Measurements from ENCODE around the gene CNTNAP2.
A peak's percentile ranks its signal among the peaks of the same experiment; 100 is the strongest.

Gene CNTNAP2

GRCh38 chr7:146698995-146699610, 582.5 kb downstream of the CNTNAP2 start:
- no peak for DNase-seq

DNA sequence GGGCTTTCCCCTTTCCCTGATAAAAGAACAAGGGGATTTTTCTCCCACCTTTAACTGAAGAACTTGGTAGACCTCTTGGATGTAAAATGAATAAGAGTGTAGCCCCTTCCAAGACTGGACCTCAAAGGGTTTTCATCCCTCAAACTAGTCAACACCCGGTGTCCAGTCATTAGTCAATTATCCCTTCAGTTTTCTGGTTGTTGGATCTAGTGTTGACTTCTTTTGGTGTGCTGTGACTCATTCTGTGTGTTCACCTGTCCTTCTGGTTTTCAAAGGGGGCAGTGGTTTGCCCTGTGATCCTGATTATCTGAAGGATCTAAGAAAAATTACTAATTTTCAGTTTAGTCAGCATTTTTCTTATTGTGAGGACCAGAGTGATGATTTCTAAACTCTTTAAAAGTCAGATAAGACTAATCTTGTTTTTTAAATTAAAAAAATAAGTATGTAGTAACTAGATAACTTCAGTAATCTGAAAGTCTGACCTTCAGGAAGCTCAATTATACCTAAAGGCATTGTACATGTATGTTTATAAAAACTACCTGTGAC, 583.5 kb downstream of the CNTNAP2 start:
- no peak for DNase-seq

DNA sequence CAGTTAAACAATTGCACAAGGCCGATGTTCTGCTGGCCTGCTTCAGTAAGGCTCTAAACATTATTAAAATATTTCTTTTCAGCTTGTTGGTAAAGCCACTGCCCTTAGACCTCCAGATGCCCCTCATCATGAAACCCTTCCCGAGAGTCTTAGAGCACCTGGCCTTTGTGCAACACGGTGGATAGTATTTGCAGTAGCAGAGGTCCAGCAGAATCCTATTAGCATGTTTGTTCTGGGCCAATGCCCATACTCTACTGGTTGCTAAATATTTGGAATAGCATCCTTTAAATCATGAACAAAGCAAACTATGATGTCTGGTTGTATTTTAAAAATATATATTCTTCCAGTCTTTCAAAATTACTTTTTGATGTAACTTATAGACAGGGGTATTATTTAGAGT, 584.6 kb downstream of the CNTNAP2 start:
- DNase-seq, result no peak

- DNase-seq, result no peak
Observed at GRCh38 chr7:146702898-146703297, 586.3 kb downstream of the CNTNAP2 start.

DNA sequence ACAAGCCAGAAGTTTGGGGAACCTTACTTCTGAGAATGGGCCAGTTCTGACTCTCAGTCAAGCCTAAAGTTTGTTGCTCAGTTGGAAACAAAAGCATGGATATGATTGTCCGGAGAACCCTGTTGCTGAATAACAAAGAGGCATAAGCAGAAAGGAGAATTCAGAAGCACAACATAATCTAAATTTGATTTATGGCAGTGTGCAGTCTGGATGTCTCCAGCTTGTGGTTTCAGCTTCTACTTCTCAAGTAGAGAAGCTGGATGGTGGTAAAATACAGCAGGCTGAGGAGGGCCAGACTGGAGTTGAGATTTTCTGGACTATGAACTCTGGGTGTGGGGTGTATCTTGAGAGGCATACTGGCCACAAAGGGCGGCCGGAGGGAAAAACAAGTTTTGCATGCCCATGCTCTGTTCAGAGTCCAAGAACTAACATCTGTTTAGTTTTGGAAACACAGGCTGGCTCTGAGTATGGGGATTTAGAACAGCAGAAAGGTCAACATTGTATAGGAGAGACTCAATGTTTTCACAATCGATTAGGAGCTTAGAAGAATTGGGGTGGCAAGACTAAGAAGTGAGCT, 592.9 kb downstream of the CNTNAP2 start:
- no peak for DNase-seq

- DNase-seq, result no peak
Observed at GRCh38 chr7:146713205-146713604, 596.6 kb downstream of the CNTNAP2 start.

- DNase-seq, result no peak
Observed at GRCh38 chr7:146713934-146714333, 597.3 kb downstream of the CNTNAP2 start.

GRCh38 chr7:146720195-146720594, 603.6 kb downstream of the CNTNAP2 start:
- DNase-seq, result no peak

GRCh38 chr7:146722986-146723385, 606.4 kb downstream of the CNTNAP2 start:
- DNase-seq, result no peak

- DNase-seq, result no peak
Observed at GRCh38 chr7:146725520-146725919, 608.9 kb downstream of the CNTNAP2 start.

DNA sequence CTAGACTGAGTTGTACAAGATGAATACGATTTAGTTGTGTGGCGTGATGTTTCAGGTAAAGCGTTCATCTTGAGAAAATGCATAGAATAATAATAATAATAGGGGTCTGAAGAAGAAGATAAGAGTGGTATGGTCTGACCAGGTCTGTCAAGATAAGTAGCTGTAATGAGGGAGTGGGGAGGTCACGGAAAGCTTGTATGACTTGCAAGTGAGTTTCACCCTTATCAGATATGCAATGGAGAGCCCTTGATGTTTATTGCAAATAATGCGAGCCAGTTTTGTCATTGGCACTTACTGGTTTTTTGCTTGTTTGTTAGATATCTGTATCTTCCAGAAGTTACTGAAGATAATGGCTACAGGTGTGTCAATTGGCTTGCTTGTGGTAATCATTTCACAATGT, 611.5 kb downstream of the CNTNAP2 start:
- no peak for DNase-seq

DNA sequence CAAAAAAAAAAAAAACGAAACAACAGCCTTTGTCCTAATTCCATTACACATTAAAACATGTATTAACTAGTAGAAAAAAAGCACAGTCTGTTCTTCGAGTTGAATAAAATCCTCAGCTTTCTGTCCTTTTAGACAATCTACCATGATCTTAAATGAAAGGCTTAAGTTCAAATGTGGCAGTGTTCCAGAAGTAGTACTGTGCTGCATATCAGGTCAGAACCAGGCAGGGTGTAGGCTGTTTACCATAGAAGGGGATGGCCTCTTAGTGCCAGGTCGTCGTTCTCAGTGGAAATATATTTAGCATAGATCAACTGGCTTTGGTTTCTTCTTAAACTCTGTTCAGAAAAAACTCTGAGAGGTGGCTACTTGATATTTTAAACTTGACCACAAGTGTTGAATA, 612.0 kb downstream of the CNTNAP2 start:
- DNase-seq, result no peak

DNA sequence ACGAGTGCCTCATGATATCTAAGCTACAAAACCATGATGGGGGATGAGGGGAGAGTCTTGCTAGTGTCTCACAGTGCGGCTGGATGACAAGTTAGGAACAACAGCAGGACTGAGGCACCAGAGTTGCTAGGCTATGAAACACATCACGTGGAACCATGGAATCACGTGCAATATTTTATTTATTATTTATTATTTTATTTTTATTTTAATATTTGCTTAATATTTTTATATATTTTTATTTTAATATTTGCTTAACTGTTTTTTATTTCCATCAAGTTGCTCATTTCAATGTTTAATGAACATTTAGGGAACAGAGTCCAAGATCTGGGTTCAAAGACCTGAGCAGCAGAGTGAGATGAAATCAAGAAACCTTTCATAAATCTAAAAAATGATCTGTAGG, 614.6 kb downstream of the CNTNAP2 start:
- DNase-seq, result no peak

DNA sequence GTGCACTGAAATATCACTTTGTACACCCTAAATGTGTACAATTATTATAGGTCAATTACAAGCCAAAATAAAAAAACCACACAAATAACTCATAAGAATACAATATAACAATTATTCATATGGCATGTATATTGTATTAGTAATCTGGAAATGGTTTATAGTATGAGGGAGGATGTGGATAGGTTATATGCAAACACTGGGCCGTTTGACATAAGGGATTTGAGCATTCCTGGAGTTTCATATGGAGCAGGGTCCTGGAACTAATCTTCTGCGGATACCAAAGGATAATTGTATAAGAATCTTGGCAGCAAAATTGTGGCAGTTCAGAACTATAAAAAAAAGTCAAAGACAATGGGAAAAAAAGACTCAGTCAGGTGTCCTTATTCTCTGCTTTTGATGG, 619.4 kb downstream of the CNTNAP2 start:
- DNase-seq, result no peak

DNA sequence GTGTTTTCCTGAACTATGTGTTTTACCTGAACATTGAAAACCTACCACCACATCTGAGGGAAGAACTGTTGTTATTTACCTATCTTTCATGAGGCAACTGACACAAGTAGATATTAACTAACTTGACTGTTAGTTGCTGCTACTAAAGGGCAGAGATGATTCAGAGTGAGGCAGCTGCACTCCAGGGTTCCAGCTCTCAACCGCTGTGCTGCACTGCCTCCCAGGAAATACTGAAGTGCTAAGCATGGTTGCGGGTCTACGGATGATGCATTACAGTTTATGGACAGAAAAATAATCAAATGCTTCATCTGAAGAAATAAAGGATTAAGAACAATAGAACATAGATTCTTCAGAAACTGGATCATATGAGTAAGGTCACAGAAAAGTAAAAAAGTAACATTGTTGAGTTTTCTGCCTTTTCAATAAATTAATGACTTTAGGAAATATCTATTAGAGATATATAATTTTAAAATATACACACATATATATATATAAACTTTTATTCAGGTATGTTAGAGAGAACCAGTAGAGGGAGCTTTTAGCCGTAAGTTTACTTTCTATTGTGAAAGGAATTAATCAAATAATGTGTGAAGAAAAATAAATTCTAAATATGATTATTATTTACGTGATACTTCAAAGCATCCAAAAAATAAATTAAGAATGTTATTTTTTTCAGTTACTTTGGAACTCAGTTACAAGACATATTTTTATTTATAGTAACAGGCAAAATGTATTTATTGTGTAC, 620.0 kb downstream of the CNTNAP2 start:
- peak; percentile 4 for DNase-seq

- DNase-seq, result no peak
Observed at GRCh38 chr7:146740039-146740438, 623.4 kb downstream of the CNTNAP2 start.

- DNase-seq, result no peak
Observed at GRCh38 chr7:146741911-146742310, 625.3 kb downstream of the CNTNAP2 start.

DNA sequence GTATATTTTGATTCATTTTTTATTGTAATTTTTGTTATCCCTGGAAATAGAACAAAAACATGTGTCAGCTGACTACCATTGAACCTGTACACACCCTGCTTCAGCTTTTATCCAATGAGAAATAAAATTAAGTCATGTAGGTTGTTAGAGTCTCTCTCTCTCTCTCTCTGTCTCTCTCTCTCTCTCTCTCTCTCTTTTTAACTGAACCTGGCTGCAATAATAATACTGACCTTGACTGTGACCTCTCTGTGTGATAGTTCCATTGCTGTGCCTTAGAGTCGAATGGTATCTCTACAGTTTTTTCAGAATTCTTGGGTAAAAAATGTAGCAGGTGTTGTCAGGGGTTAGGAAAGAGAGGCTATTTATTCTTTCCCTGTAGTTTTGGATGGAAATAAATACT, 637.8 kb downstream of the CNTNAP2 start:
- no peak for DNase-seq

- no peak for DNase-seq
Observed at GRCh38 chr7:146755585-146755984, 639.0 kb downstream of the CNTNAP2 start.

- DNase-seq, result no peak
Observed at GRCh38 chr7:146764458-146764857, 647.9 kb downstream of the CNTNAP2 start.

GRCh38 chr7:146768957-146769356, 652.4 kb downstream of the CNTNAP2 start:
- no peak for DNase-seq

DNA sequence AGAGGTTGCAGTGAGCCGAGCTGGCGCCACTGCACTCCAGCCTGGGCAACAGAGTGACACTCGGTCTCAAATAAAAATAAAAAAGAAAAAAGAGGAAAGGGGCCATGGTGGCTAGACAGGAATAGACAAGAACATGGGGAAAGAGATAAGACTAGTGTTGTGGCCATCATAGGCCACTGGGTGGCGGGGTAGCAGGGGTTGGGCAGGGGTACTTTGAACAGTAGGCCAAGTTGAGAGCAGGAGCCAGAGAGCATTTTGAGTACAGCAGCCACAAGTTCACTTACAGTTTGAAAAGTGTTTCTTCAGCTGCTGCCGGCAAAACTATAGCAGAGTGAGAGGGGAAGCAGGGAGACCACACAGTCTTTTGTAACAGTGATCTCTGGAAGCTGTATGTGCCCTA, 656.0 kb downstream of the CNTNAP2 start:
- no peak for DNase-seq

DNA sequence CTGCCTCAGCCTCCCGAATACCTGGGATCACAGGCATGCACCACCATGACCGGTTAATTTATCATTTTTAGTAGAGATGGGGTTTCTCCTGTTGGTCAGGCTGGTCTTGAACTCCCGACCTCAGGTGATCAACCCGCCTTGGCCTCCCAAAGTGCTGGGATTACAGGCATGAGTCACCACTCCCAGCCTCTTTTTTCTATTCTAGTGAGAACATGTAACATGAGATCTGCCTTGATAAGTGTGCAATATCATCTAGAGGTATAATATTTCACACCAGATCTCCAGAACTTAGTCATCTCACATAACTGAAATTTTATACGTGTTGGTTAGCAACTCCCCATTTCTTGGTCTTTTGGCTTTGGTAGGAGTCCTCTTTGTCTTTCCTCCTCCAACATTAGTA, 656.9 kb downstream of the CNTNAP2 start:
- peak; percentile 2 for DNase-seq

All from fibroblast of skin of scalp (primary cell).